BE2C (cell line): ENCODE data around the gene ZNF716.

Experiments
- DNase-seq: peaks from one replicate; pipeline ENCODE4 v3.0.0-alpha.2; 2020
- H3K27me3 ChIP-seq: fragments of 250-450 bp; sonication (Bioruptor Pico); 2 replicates; pipeline ENCODE4 v1.5.1; 2020; ENCODE audit warnings: mild to moderate bottlenecking
- H3K36me3 ChIP-seq: fragments of 250-450 bp; sonication (Bioruptor Pico); 2 replicates; pipeline ENCODE4 v1.5.1; 2020; ENCODE audit warnings: mild to moderate bottlenecking
- H3K4me1 ChIP-seq: fragments of 250-450 bp; sonication (Bioruptor Pico); 2 replicates; pipeline ENCODE4 v1.5.1; 2020
- H3K4me3 ChIP-seq: 2 replicates; pipeline ENCODE4 v1.5.1; 2011; ENCODE audit warnings: low read depth, low read length
- H3K9me3 ChIP-seq: fragments of 250-450 bp; sonication (Bioruptor Pico); 2 replicates; pipeline ENCODE4 v1.5.1; 2020
- CTCF ChIP-seq: IDR thresholded peaks from 2 replicates; pipeline ENCODE4 v1.5.1; 2012; ENCODE audit warnings: mild to moderate bottlenecking, low read depth, low read length

The ZNF716 gene

GRCh38 chr7:57496395-57496794 is 46.4 kb downstream of the ZNF716 start:
- no peak overlapping the region for H3K4me3 ChIP-seq
- H3K9me3 ChIP-seq, result no peaks in the 10 kb centered on the region
- H3K4me1 ChIP-seq, result no peaks in the 10 kb centered on the region
- no peak for DNase-seq
- H3K36me3 ChIP-seq, result no peaks in the 10 kb centered on the region
- TF ChIP-seq CTCF, result no peak
- H3K27me3 ChIP-seq, result no peaks in the 10 kb centered on the region

GRCh38 chr7:57505176-57505575 is 55.2 kb downstream of the ZNF716 start:
- Histone ChIP-seq H3K27me3 (no peaks in the 10 kb centered on the region), H3K36me3 (no peaks in the 10 kb centered on the region), H3K9me3 (no peaks in the 10 kb centered on the region), H3K4me3 (no peak overlapping the region), H3K4me1 (no peaks in the 10 kb centered on the region)
- DNase-seq, result no peak
- TF ChIP-seq CTCF, result no peak
